ENCODE data around the gene CYSTM1. TPM values are rescaled to one million over a fixed set of nuclear protein-coding genes. Genes with fewer than 3 reads are reported as not detected.

CYSTM1 gene
- total RNA-seq, 2 experiments from 2014 or later, result 21.4 to 36.7 TPM

DNA sequence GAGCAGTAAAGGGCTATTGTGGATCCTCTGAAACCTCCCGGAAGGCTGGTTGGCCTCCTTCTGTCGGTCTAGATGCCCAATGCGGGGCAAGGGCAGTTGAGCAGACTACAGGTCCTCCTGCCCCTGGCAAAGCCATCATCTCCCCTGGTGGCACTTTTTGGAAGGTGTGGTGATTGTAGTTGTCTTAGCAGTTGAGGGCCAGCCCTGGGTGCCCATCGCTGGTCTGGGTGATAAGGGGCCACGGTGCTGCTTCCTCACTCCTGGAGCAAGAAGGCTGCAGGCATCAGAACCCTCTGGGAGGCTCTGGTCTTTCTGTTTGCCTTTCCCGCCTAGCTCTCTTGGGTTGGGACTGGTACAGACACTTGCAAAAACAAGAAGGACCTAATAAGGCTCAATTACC lies 63.8 kb downstream of the CYSTM1 start:
- H3K9me2 ChIP-seq (ENCODE audit: insufficient read depth, low read length), result no peaks in the 10 kb centered on the region
- TF ChIP-seq, protein P1, sequence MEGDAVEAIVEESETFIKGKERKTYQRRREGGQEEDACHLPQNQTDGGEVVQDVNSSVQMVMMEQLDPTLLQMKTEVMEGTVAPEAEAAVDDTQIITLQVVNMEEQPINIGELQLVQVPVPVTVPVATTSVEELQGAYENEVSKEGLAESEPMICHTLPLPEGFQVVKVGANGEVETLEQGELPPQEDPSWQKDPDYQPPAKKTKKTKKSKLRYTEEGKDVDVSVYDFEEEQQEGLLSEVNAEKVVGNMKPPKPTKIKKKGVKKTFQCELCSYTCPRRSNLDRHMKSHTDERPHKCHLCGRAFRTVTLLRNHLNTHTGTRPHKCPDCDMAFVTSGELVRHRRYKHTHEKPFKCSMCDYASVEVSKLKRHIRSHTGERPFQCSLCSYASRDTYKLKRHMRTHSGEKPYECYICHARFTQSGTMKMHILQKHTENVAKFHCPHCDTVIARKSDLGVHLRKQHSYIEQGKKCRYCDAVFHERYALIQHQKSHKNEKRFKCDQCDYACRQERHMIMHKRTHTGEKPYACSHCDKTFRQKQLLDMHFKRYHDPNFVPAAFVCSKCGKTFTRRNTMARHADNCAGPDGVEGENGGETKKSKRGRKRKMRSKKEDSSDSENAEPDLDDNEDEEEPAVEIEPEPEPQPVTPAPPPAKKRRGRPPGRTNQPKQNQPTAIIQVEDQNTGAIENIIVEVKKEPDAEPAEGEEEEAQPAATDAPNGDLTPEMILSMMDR (conservative IDR thresholded peaks at IDR 0.05; ENCODE audit: low read length), result no peak
- H3K4me2 ChIP-seq (ENCODE audit: low read length), result no peak overlapping the region
- POLR2A ChIA-PET, result interaction anchor here (1.5 kb wide), 1 partner anchor 120 kb away, joined by 4 read pairs; no protein-coding TSS in a partner anchor
- peaks cover 2% of the 10 kb centered on the region; the same call in 1 of the 2 replicates for H3K36me3 ChIP-seq (ENCODE audit: insufficient read depth, low read length)
- H3K4me1 ChIP-seq (ENCODE audit: insufficient read depth, low read length, poor library complexity, severe bottlenecking), result peaks cover under 1% of the 10 kb centered on the region
- H3K4me3 ChIP-seq (ENCODE audit: low read depth, low read length, poor library complexity, severe bottlenecking), result no peak overlapping the region
- intact Hi-C loops (cut with micrococcal nuclease; ENCODE audit: unreplicated experiment), result no loop called here
- no peaks in the 10 kb centered on the region for H3K79me2 ChIP-seq (ENCODE audit: insufficient read depth, low read depth, low read length)
- no peaks in the 10 kb centered on the region for H3K9me3 ChIP-seq (ENCODE audit: low read length)
- H3K27ac ChIP-seq (ENCODE audit: low read depth, low read length, poor library complexity, severe bottlenecking), result no peak overlapping the region
- CTCF ChIA-PET (ENCODE audit: unreplicated experiment), result interaction anchor here (2.4 kb wide), 1 partner anchor 120 kb away, joined by 12 read pairs; no protein-coding TSS in a partner anchor
- BruUV-seq (replicated peaks), result no TSS peak
- no peak overlapping the region for H2AFZ ChIP-seq (ENCODE audit: low read length)
- DNase-seq (ENCODE audit: low spot score), result no peak
- no peaks in the 10 kb centered on the region for H4K20me1 ChIP-seq (ENCODE audit: insufficient read depth, low read length)

DNA sequence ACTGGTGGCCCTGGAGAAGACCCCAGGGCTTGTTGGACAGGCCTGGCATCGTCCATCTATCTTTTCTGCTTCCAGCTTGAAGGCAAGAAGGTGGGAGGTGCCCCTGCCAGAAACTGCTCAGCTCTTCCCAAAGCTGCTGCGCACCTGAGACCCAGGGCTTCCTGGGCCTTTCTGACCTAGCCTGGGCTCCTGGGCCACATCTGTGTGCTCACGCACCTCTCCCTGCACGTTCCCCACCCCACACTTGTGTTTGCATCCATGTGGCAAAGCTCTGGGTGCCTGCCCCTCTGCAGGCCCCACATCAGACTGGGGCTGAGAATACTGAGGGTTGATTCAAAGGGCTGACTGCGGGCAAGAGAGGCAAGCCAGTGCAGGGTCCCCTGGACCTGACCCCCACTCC lies 64.5 kb downstream of the CYSTM1 start:
- H3K4me3 ChIP-seq (ENCODE audit: low read depth, low read length, poor library complexity, severe bottlenecking), result no peak overlapping the region
- no TSS peak for BruUV-seq (replicated peaks)
- no peak for TF ChIP-seq EZH2phosphoT487 (IDR thresholded peaks at IDR 0.05; ENCODE audit: borderline replicate concordance, low read depth, low read length)
- TF ChIP-seq, protein P1 (conservative IDR thresholded peaks at IDR 0.05; ENCODE audit: low read length), result no peak

More for the DNA sequence above, 64.5 kb downstream of the CYSTM1 start:
- Histone ChIP-seq H3K4me1 (ENCODE audit: insufficient read depth, low read length, poor library complexity, severe bottlenecking) (peaks cover 7% of the 10 kb centered on the region), H3K9me2 (ENCODE audit: insufficient read depth, low read length) (no peaks in the 10 kb centered on the region), H3K9me3 (ENCODE audit: low read length) (no peaks in the 10 kb centered on the region), H3K4me2 (ENCODE audit: low read length) (no peak overlapping the region), H2AFZ (ENCODE audit: low read length) (no peak overlapping the region), H3K36me3 (ENCODE audit: insufficient read depth, low read length) (peaks cover 5% of the 10 kb centered on the region; the same call in 1 of the 2 replicates), H4K20me1 (ENCODE audit: insufficient read depth, low read length) (no peaks in the 10 kb centered on the region), H3K27ac (ENCODE audit: low read depth, low read length, poor library complexity, severe bottlenecking) (no peak overlapping the region), H3K79me2 (ENCODE audit: insufficient read depth, low read depth, low read length) (no peaks in the 10 kb centered on the region)
- DNase-seq (ENCODE audit: low spot score), result no peak
- ChIA-PET POLR2A (interaction anchor here (0.6 to 1.5 kb wide), 3 partner anchors 107 to 178 kb away, joined by 3 to 5 read pairs (median 4); partner anchors contain the start of gene HBEGF), CTCF (ENCODE audit: unreplicated experiment) (interaction anchor here (1.1 to 2.4 kb wide), 2 partner anchors 115 to 119 kb away, joined by 4 to 12 read pairs; no protein-coding TSS in a partner anchor)
- intact Hi-C loops (cut with micrococcal nuclease; ENCODE audit: unreplicated experiment), result no loop called here
